ENCODE data around the gene TMEM176A.

Gene TMEM176A

GRCh38 chr7:150793569-150794238, 6.9 kb upstream of the TMEM176A start:
- peak; percentile 62 for DNase-seq (ENCODE audit: low read depth)
- TF ChIP-seq, protein P1, sequence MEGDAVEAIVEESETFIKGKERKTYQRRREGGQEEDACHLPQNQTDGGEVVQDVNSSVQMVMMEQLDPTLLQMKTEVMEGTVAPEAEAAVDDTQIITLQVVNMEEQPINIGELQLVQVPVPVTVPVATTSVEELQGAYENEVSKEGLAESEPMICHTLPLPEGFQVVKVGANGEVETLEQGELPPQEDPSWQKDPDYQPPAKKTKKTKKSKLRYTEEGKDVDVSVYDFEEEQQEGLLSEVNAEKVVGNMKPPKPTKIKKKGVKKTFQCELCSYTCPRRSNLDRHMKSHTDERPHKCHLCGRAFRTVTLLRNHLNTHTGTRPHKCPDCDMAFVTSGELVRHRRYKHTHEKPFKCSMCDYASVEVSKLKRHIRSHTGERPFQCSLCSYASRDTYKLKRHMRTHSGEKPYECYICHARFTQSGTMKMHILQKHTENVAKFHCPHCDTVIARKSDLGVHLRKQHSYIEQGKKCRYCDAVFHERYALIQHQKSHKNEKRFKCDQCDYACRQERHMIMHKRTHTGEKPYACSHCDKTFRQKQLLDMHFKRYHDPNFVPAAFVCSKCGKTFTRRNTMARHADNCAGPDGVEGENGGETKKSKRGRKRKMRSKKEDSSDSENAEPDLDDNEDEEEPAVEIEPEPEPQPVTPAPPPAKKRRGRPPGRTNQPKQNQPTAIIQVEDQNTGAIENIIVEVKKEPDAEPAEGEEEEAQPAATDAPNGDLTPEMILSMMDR (conservative IDR thresholded peaks at IDR 0.05; ENCODE audit: control insufficient read depth, insufficient read depth, low read depth, low read length) = no peak

DNA sequence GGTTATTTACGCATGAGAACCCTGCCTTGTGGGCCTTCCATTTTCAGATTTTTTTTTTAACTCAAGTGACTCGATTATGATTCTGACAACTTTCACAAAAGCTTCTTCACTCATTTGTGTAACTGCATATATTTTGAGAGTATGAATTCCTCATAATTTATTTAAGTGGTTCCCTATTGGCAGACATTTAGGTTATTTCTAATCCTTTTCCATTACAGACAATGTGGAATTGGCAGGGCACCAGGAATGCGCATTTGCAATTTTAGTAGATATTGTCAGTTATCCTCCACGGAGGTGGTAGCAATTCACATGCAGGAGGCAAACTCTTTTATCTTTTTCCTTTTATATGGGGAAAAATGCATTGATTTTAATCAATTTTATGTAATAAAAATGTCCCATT, 2.9 kb upstream of the TMEM176A start:
- TF ChIP-seq, protein P1 (conservative IDR thresholded peaks at IDR 0.05; ENCODE audit: control insufficient read depth, insufficient read depth, low read depth, low read length) = no peak
- no peak for DNase-seq (ENCODE audit: low read depth)
- no peak overlapping the region for H3K4me3 ChIP-seq (ENCODE audit: control insufficient read depth, low read depth, low read length)

More at GRCh38 chr7:150793569-150794238, 6.9 kb upstream of the TMEM176A start:
- H3K4me3 ChIP-seq (ENCODE audit: control insufficient read depth, low read depth, low read length) = no peak overlapping the region

GRCh38 chr7:150799156-150799555, 1.4 kb upstream of the TMEM176A start:
- no peak for DNase-seq (ENCODE audit: low read depth)
- peak overlapping the region; percentile 41 for H3K4me3 ChIP-seq (ENCODE audit: control insufficient read depth, low read depth, low read length)
- TF ChIP-seq, protein P1 (conservative IDR thresholded peaks at IDR 0.05; ENCODE audit: control insufficient read depth, insufficient read depth, low read depth, low read length) = no peak

DNA sequence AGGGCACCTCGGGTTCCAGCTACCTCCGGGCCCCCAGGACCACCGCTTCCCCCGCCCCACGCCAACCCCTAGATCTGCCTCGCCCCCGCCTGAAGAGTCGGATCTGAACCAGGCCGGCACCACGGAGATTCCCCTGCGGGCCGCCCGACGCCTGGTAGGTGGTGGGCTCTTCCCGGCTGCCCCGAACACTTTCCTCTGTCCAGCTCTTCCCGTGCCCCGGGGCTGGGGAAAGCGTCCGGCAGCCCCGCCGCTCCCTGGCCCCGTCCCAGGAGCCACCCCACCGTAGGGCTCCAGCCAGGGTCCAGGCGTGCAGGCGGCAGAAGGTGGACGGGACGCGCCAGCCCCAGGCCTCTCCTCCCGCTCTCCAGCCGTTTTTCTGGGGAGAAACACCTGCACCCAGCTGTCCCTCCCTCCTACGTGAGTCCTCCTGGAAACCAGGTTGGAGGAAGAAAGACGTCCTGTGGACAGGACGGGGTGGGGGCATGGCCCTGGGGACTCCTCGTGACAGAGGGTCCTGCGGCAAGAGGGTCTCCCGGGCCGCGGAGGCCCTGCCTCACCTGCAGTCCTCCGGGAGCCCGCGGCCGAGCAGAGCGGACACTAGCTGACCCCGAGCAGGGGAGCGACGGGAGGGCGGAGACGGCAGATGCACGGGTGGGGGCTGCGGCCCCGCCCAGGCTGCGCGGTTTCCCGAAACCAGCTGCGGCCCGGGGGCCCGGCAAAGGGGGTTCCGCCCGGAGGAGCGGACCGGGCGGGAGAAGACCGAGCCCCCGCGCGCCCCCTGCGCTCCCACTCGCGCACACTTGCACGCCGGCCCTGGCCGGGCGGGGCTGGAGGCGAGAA, 608 bp upstream of the TMEM176A start, which contains the start of gene TMEM176B:
TMEM176B (minus strand) TSS at position 624 of the 840 bp plus-strand sequence. CDS start 3,795 bp downstream, outside the sequence.
- peak within 1 kb of the TSS; percentile 41 for H3K4me3 ChIP-seq (ENCODE audit: control insufficient read depth, low read depth, low read length)

GRCh38 chr7:150801242-150801945, 825 bp downstream of the TMEM176A start:
- TF ChIP-seq, protein P1 (conservative IDR thresholded peaks at IDR 0.05; ENCODE audit: control insufficient read depth, insufficient read depth, low read depth, low read length) = no peak
- peak overlapping the region; percentile 37 for H3K4me3 ChIP-seq (ENCODE audit: control insufficient read depth, low read depth, low read length)
- DNase-seq (ENCODE audit: low read depth) = no peak

More for the DNA sequence above, 608 bp upstream of the TMEM176A start, which contains the start of gene TMEM176B:
- TF ChIP-seq, protein P1 (conservative IDR thresholded peaks at IDR 0.05; ENCODE audit: control insufficient read depth, insufficient read depth, low read depth, low read length) = no peak
- DNase-seq (ENCODE audit: low read depth) = no peak

Measured in fibroblast of mammary gland (primary cell).